HepG2 (cell line): ENCODE measurements around the gene MEF2D. TPM values are rescaled to one million over a fixed set of nuclear protein-coding genes. Genes with fewer than 3 reads are reported as not detected.
A peak's percentile ranks its signal among the peaks of the same experiment; 100 is the strongest.

ENCODE experiments used
- ATAC-seq: fragments of 200-7000 bp; cut with Tn5 transposase; 3 replicates; pipeline ENCODE4 v1.9.1; 2020; ENCODE audit warnings: mild to moderate bottlenecking, moderate library complexity
- BruUV-seq: library from RNA; stranded (reverse); fragments of 400-500 nt; replicated peaks from 2 replicates; lab custom pipeline; 2021; lab: Mats Ljungman, UMichigan
- CTCF ChIA-PET: fragments of 300-600 bp; formaldehyde crosslinking; extraction: SDS; loops from one replicate; lab custom pipeline; 2021; ENCODE audit warnings: low total read pairs, inconsistent platforms, low intra/inter-chr PET ratio; lab: Yijun Ruan, JAX
- POLR2A ChIA-PET: fragments of 350-600 bp; sonication (Branson Sonifier 250); formaldehyde crosslinking; loops from one replicate; lab custom pipeline; 2020; ENCODE audit warnings: antibody characterized with exemption, inconsistent platforms; lab: Yijun Ruan, JAX
- DNase-seq: peaks from one replicate; pipeline ENCODE4 v3.0.0-alpha.2; 2015; ENCODE audit warnings: low spot score
- FAIRE-seq: peaks from 3 replicates; lab custom pipeline; 2011; peaks lifted over from hg19 to GRCh38; lab: Jason Lieb, UNC
- H2AFZ ChIP-seq: one replicate; pipeline ENCODE4 v1.6.1; 2011; ENCODE audit warnings: low read length, inconsistent platforms
- H3K27ac ChIP-seq: fragments of 300-600 bp; 3 replicates; pipeline ENCODE4 v1.8.0; 2011; ENCODE audit warnings: mixed run types, mild to moderate bottlenecking, mixed read lengths, low read length, inconsistent platforms; ENCODE audit not compliant: insufficient read depth; ENCODE audit errors: extremely low read length
- H3K27me3 ChIP-seq, 2 experiments: fragments of 200-600 bp in 1 of 2; 2 replicates in 1 of 2; 3 replicates in 1 of 2; pipeline versions ENCODE4 v1.6.0 to v1.8.0; 2011; ENCODE audit warnings: low read length in 2 of 2, mild to moderate bottlenecking in 2 of 2, moderate library complexity in 2 of 2, inconsistent platforms in 1 of 2; ENCODE audit not compliant: insufficient read depth in 2 of 2, control insufficient read depth in 1 of 2
- H3K36me3 ChIP-seq, 2 experiments: fragments of 200-600 bp in 1 of 2; replicated peaks in 1 of 2; 2 replicates in 1 of 2; 3 replicates in 1 of 2; pipeline versions ENCODE4 v1.5.1 to v1.8.0; 2011; ENCODE audit warnings: low read length in 2 of 2, inconsistent platforms in 1 of 2; ENCODE audit not compliant: insufficient read depth in 2 of 2, control insufficient read depth in 1 of 2
- H3K4me1 ChIP-seq: 2 replicates; pipeline ENCODE4 v1.5.1; 2012; ENCODE audit warnings: low read length, inconsistent platforms; ENCODE audit not compliant: insufficient read depth
- H3K4me2 ChIP-seq: 2 replicates; pipeline ENCODE4 v1.6.0; 2011; ENCODE audit warnings: low read depth, low read length, inconsistent platforms
- H3K4me3 ChIP-seq, 3 experiments: fragments of 200-600 bp in 1 of 3; sonication (generic), shearing (Covaris generic) in 1 of 3; replicated peaks in 1 of 3; 2 replicates each; pipeline ENCODE4 v1.5.1; 2011 to 2016; ENCODE audit warnings: low read length in 3 of 3, inconsistent platforms in 2 of 3, low read depth in 2 of 3, mild to moderate bottlenecking in 2 of 3, control low read depth in 1 of 3, mixed read lengths in 1 of 3; ENCODE audit not compliant: insufficient read depth in 1 of 3
- H3K79me2 ChIP-seq: one replicate; pipeline ENCODE4 v1.6.1; 2011; ENCODE audit warnings: low read length, inconsistent platforms; ENCODE audit not compliant: insufficient read depth
- H3K9ac ChIP-seq: 2 replicates; pipeline ENCODE4 v1.6.0; 2011; ENCODE audit warnings: mild to moderate bottlenecking, low read depth, low read length, inconsistent platforms; ENCODE audit not compliant: insufficient read depth
- H3K9me3 ChIP-seq: 2 replicates; pipeline ENCODE4 v1.5.1; 2012; ENCODE audit warnings: mild to moderate bottlenecking, low read length
- H4K20me1 ChIP-seq: 2 replicates; pipeline ENCODE4 v1.6.0; 2011; ENCODE audit warnings: inconsistent platforms, mild to moderate bottlenecking, low read length, moderate library complexity; ENCODE audit not compliant: insufficient read depth
- FOSL2 ChIP-seq: sonication (generic); formaldehyde crosslinking; IDR thresholded peaks from 2 replicates; pipeline ENCODE4 v1.4.0; 2020; ENCODE audit warnings: missing genetic modification reagents
- MEF2D ChIP-seq: sonication (generic); formaldehyde crosslinking; IDR thresholded peaks from 2 replicates; pipeline ENCODE4 v1.5.1; 2020; ENCODE audit warnings: mild to moderate bottlenecking, missing genetic modification reagents
- RBAK ChIP-seq: sonication (generic); formaldehyde crosslinking; IDR thresholded peaks from 2 replicates; pipeline ENCODE4 v1.5.1; 2020; ENCODE audit warnings: mild to moderate bottlenecking, missing genetic modification reagents
- SRF ChIP-seq: IDR thresholded peaks from 2 replicates; pipeline ENCODE4 v1.6.1; 2011; ENCODE audit warnings: mild to moderate bottlenecking, low read depth, low read length, moderate library complexity
- ZMAT5 ChIP-seq: sonication (generic); formaldehyde crosslinking; IDR thresholded peaks from 2 replicates; pipeline ENCODE4 v1.5.0; 2020; ENCODE audit warnings: mild to moderate bottlenecking, low read depth, missing genetic modification reagents, borderline replicate concordance
- ZNF354B ChIP-seq: sonication (generic); formaldehyde crosslinking; IDR thresholded peaks from 2 replicates; pipeline ENCODE4 v1.8.0; 2022; ENCODE audit warnings: mild to moderate bottlenecking, missing genetic modification reagents
- ZNF564 ChIP-seq: sonication (generic); formaldehyde crosslinking; IDR thresholded peaks from 2 replicates; pipeline ENCODE4 v1.8.1; 2023; ENCODE audit warnings: mild to moderate bottlenecking, missing genetic modification reagents
- ZNF652 ChIP-seq: IDR thresholded peaks from 2 replicates; pipeline ENCODE4 v1.6.1; 2016; ENCODE audit warnings: low read depth, borderline replicate concordance
- WGBS: methylation state at CpG from one replicate; pipeline ENCODE4 v1.1.6; 2017; ENCODE audit warnings: low lambda C conversion rate; 5-methylcytosine and 5-hydroxymethylcytosine counted together
- in situ Hi-C: cut with HindIII; loops from 2 replicates; pipeline ENCODE4 v1.10.0; 2017; ENCODE audit warnings: low pct_unique_long_range_greater_than_20kb; ENCODE audit not compliant: extremely low pct_ligation_motif_present
- intact Hi-C: fragments of 100-400 bp; cut with micrococcal nuclease; formaldehyde crosslinking; loops from one replicate; pipeline ENCODE4 v1.10.0; 2022; ENCODE audit not compliant: unreplicated experiment
- polyA plus RNA-seq, 8 experiments: library from polyadenylated mRNA; depleted of rRNA in 3 of 8; stranded (reverse) in 7 of 8; unstranded in 1 of 8; fragments of >200 nt; fragmentation: Illumina TruSeq in 4 of 8; extraction: Trizol in 4 of 8; gene quantifications; 2 replicates each; pipeline versions ENCODE4 v1.2.1 to v1.2.3, GENCODE V29; 2011 to 2016; ENCODE audit warnings: low read depth in 4 of 8, missing spikeins in 1 of 8, mixed read lengths in 1 of 8; ENCODE audit not compliant: insufficient read depth in 1 of 8
- total RNA-seq, 5 experiments: library from RNA; depleted of rRNA; stranded (reverse); fragments of >200 nt; fragmentation: Illumina TruSeq; extraction: Trizol; gene quantifications; 2 replicates each; pipeline ENCODE4 v1.2.3, GENCODE V29; 2016; ENCODE audit warnings: low read depth in 1 of 5

Gene MEF2D
- total and polyA plus RNA-seq, 2 of the 13 experiments (the other 11 are each of a cell fraction or from before 2014, with no cell fraction given) = 1.6 to 3.9 TPM

GRCh38 chr1:156477526-156478249 lies 22.9 kb downstream of the MEF2D start (continued):
- no peak for TF ChIP-seq ZMAT5 (CRISPR knock-in tag)
- no peak for TF ChIP-seq ZNF354B (CRISPR knock-in tag)
- no peak for TF ChIP-seq MEF2D (CRISPR knock-in tag)
- TF ChIP-seq SRF = no peak
- TF ChIP-seq RBAK (CRISPR knock-in tag) = no peak

GRCh38 chr1:156476501-156477298 lies 23.9 kb downstream of the MEF2D start:
- TF ChIP-seq FOSL2 (CRISPR knock-in tag) (peak; percentile 83), ZNF652 (CRISPR knock-in tag) (peak; percentile 79), ZNF564 (CRISPR knock-in tag) (no peak)
- no peak overlapping the region for H2AFZ ChIP-seq
- intact Hi-C loops (no loop called here), in situ Hi-C loops (no loop called here)
- BruUV-seq = no TSS peak
- FAIRE-seq (no peak), ATAC-seq (no peak), DNase-seq (peak; percentile 45)
- 81% methylated on average over 7 of the region's 8 CpGs for WGBS
- H3K27me3 ChIP-seq = no peaks in the 10 kb centered on the region
- H3K36me3 ChIP-seq = peaks cover 31 to 58% of the 10 kb centered on the region in 2 experiments; a peak in 4 of 5 replicates
- H4K20me1 ChIP-seq = no peaks in the 10 kb centered on the region
- no peaks in the 10 kb centered on the region for H3K9me3 ChIP-seq
- no peak overlapping the region for H3K4me3 ChIP-seq
- ChIA-PET POLR2A (interaction anchor here (1.4 to 1.6 kb wide), 3 partner anchors 20 to 25 kb away, joined by 3 to 7 read pairs (median 4); partner anchors contain the start of gene MEF2D), CTCF (no interaction called here)
- H3K79me2 ChIP-seq = no peaks in the 10 kb centered on the region
- peaks cover 57% of the 10 kb centered on the region for H3K4me1 ChIP-seq
- no peak overlapping the region for H3K4me2 ChIP-seq
- no peak overlapping the region for H3K9ac ChIP-seq
- peak overlapping the region; percentile 25 for H3K27ac ChIP-seq
